ENCODE results near the gene CTSF.

DNA sequence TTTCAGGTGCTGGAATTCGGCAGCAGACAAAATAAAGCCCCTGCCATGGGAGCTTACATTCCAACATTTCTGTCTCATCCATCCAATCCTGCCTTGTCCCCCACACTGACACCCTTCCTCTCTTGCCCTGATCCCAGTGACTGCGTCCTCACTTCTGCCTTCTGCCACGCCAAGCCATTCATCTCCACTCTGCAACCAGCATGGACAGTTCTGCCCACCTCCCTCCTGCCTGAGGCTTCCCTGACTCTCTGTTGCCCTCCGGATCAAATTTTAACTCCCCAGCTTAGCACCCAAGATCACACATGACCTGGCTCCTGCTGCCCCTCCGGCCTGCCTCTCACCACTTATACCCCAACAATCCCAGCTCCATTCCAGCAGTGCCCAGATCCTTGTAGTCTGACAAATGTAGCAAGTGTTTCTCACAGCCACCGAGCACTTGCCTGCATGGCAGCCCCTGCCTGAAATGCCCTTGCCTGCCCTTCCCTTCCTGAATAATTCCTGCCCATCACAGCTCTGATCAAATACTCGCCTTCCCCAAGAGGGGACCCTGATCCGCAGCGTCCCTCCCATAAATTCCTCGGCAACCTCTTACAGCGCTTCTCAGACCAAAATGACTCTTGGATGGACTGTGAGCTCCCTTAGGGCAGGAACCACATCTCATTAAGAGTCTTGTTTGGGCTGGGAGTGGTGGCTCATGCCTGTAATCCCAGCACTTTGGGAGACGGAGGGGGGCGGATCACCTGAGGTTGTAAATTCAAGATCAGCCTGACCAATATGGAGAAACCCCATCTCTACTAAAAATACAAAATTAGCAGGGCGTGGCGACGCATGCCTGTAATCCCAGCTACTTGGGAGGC is 19.4 kb downstream of the CTSF start:
- TF ChIP-seq, protein P1, sequence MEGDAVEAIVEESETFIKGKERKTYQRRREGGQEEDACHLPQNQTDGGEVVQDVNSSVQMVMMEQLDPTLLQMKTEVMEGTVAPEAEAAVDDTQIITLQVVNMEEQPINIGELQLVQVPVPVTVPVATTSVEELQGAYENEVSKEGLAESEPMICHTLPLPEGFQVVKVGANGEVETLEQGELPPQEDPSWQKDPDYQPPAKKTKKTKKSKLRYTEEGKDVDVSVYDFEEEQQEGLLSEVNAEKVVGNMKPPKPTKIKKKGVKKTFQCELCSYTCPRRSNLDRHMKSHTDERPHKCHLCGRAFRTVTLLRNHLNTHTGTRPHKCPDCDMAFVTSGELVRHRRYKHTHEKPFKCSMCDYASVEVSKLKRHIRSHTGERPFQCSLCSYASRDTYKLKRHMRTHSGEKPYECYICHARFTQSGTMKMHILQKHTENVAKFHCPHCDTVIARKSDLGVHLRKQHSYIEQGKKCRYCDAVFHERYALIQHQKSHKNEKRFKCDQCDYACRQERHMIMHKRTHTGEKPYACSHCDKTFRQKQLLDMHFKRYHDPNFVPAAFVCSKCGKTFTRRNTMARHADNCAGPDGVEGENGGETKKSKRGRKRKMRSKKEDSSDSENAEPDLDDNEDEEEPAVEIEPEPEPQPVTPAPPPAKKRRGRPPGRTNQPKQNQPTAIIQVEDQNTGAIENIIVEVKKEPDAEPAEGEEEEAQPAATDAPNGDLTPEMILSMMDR (IDR thresholded peaks at IDR 0.05), result no peak
- TF ChIP-seq EZH2 (IDR thresholded peaks at IDR 0.05; ENCODE audit: borderline replicate concordance, insufficient read depth, low read depth, low read length, poor library complexity, severe bottlenecking), result no peak
